NCI-H2029 treated with DMSO at 0.1 percent for 48 hours (cell line): Measurements from ENCODE around the gene TMEM200A.

Source experiments
- DNase-seq: peaks from one replicate; lab custom pipeline; 2025; lab: John Stamatoyannopoulos, UW

TMEM200A gene

DNA sequence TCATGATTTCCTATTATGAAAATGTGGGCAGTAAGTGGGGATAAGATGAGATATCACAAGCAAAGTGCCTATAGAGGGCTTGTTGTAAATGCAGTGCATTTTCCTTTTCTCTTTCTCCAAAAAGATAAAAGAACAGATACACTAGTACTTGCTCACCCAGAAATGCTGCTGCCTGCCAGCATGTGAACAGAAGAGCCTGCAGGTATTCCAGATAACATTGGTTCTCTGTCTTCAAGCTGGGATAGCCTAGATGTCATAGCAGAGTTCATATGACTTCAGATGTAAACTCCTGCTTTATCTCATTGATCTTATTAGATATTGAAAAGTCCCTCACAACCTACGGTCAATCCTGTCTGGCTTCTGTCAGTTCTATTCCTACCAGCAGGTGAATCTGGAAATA, 123.7 kb downstream of the TMEM200A start:
- no peak for DNase-seq
